Ishikawa (cell line): Measurements from ENCODE around the gene SLC33A1.

Experiments
- CEBPB ChIP-seq: IDR thresholded peaks from 2 replicates; pipeline ENCODE4 v1.6.1; 2012
- EGR1 ChIP-seq: IDR thresholded peaks from 2 replicates; pipeline ENCODE4 v1.6.1; 2012
- EP300 ChIP-seq: IDR thresholded peaks from 2 replicates; pipeline ENCODE4 v1.6.1; 2012; ENCODE audit warnings: borderline replicate concordance
- MAX ChIP-seq: IDR thresholded peaks from 2 replicates; pipeline ENCODE4 v1.6.1; 2012
- NFIC ChIP-seq: IDR thresholded peaks from 2 replicates; pipeline ENCODE4 v1.6.1; 2012
- RAD21 ChIP-seq: IDR thresholded peaks from 2 replicates; pipeline ENCODE4 v1.6.1; 2012; ENCODE audit warnings: low read depth
- REST ChIP-seq: IDR thresholded peaks from 2 replicates; pipeline ENCODE4 v1.6.1; 2012; ENCODE audit warnings: low read depth, mild to moderate bottlenecking
- TAF1 ChIP-seq: IDR thresholded peaks from 2 replicates; pipeline ENCODE4 v1.6.1; 2012; ENCODE audit warnings: low read depth, mild to moderate bottlenecking
- TCF12 ChIP-seq: IDR thresholded peaks from 2 replicates; pipeline ENCODE4 v1.6.1; 2012; ENCODE audit warnings: low read depth
- YY1 ChIP-seq: IDR thresholded peaks from 2 replicates; pipeline ENCODE4 v1.6.1; 2012; ENCODE audit warnings: low read depth

DNA sequence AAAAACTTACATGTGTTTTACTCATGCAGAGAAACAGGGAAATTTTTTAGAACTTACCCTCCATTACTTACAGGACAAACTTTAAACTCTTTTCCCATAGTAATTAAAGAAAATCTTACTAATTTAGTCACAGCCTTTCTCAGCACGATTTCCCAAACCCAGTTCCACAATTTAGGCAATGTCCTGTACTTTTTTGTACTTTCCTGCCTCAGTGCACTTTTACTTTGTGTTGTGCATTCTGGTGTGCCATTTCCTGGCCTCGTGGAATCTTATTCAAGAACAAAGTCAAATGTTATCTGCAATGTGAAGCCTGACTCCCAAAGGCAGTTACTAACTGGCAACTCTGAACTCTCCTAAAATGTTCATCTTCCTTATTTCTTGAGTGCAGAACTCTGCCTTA is 1.9 kb downstream of the SLC33A1 start:
- TF ChIP-seq YY1 (no peak), CEBPB (no peak), EP300 (no peak), EGR1 (no peak), TAF1 (no peak), NFIC (no peak), RAD21 (no peak), MAX (no peak), REST (no peak), TCF12 (no peak)
